Kidney (tissue), 14 donors: ENCODE measurements around the gene PPP1R14C. TPM values are rescaled to one million over a fixed set of nuclear protein-coding genes. Genes with fewer than 3 reads are reported as not detected.

Source experiments
- DNase-seq, 5 donors: peaks; one replicate each; pipeline ENCODE4 v3.0.0-alpha.2; 2013 to 2020
- FAIRE-seq: peaks from 2 replicates; lab custom pipeline; 2012; peaks lifted over from hg19 to GRCh38; lab: Jason Lieb, UNC
- H3K27ac ChIP-seq, 2 donors: one replicate each; pipeline ENCODE4 v1.7.0; 2013; ENCODE audit warnings: low read depth in 2 of 2, low read length in 2 of 2, inconsistent platforms in 1 of 2
- H3K27me3 ChIP-seq: one replicate; pipeline ENCODE4 v1.7.1; 2013; ENCODE audit warnings: low read length, inconsistent platforms; ENCODE audit not compliant: control insufficient read depth, insufficient read depth
- H3K36me3 ChIP-seq, 3 donors: one replicate each; pipeline versions ENCODE4 v1.7.0 to v1.7.1; 2013; ENCODE audit warnings: low read length in 3 of 3, control low read depth in 1 of 3, inconsistent platforms in 1 of 3; ENCODE audit not compliant: insufficient read depth in 3 of 3, control insufficient read depth in 2 of 3
- H3K4me1 ChIP-seq, 3 donors: one replicate each; pipeline versions ENCODE4 v1.7.0 to v1.7.1; 2013; ENCODE audit warnings: low read length in 3 of 3, inconsistent platforms in 1 of 3, low read depth in 1 of 3; ENCODE audit not compliant: control insufficient read depth in 2 of 3, insufficient read depth in 2 of 3
- H3K4me3 ChIP-seq, 3 donors: one replicate each; pipeline versions ENCODE4 v1.7.0 to v1.8.1; 2013; ENCODE audit warnings: low read length in 3 of 3, control low read depth in 1 of 3, inconsistent platforms in 1 of 3
- H3K9ac ChIP-seq, 3 donors: one replicate each; pipeline versions ENCODE4 v1.7.0 to v1.7.1; 2013; ENCODE audit warnings: low read length in 3 of 3, control low read depth in 1 of 3, inconsistent platforms in 1 of 3
- H3K9me3 ChIP-seq, 3 donors: one replicate each; pipeline versions ENCODE4 v1.7.0 to v1.7.1; 2013; ENCODE audit warnings: low read length in 3 of 3, control low read depth in 1 of 3, inconsistent platforms in 1 of 3; ENCODE audit not compliant: control insufficient read depth in 2 of 3, insufficient read depth in 1 of 3
- intact Hi-C: fragments of 100-400 bp; cut with DNase I; formaldehyde crosslinking; loops from one replicate; pipeline ENCODE4 v1.11.1; 2022
- polyA plus RNA-seq: library from polyadenylated mRNA; stranded (reverse); fragments of 350-450 nt; fragmentation: Illumina TruSeq; extraction: RNeasy Lipid Tissue Mini Kit (QIAGEN cat#74804); gene quantifications from one replicate; pipeline ENCODE4 v1.2.3, GENCODE V29; 2014; ENCODE audit warnings: low read depth, low replicate concordance; ENCODE audit not compliant: insufficient read depth
- total RNA-seq: library from RNA; stranded (reverse); fragmentation: NEBNext Ultra II Directional; extraction: Animal tissue kit (Norgen Biotek cat#: 25700); gene quantifications from one replicate; pipeline ENCODE4 v1.2.1, GENCODE V29; 2021
- TF ChIP-seq, protein P1 (sequence below): IDR thresholded peaks from 3 replicates; pipeline ENCODE4 v1.5.1; 2012; ENCODE audit warnings: mild to moderate bottlenecking, moderate library complexity, borderline replicate concordance; ENCODE audit not compliant: insufficient read depth; ENCODE audit errors: extremely low read depth
- donor health status: control.
- donor health status: control.
- donor health status: control.
- donor health status: control.
- donor health status: control.
- donor health status: DM: yes; HTN: yes; CAD: no.
- donor health status: Normal renal cell carcinoma (clear cell type).

PPP1R14C gene
- total and polyA plus RNA-seq, 2 donors from 2014 or later: 6.5 to 15.8 TPM

DNA sequence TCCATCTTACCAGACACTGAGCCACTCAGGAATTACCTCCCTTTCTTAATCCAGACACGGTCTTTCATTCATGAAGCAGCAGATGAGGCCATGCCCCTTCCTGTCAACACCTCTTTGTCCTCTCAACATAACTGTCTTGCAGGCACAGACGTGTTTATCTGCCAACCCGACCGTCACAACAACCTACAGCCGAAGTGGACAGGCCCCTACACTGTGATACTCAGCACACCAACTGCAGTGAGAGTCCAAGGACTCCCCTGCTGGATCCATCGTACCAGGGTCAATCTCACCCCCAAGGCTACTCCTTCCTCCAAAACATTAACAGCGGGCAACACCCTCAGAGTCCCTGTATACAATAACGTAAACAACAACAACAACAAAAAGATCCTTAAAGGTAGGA lies 43.3 kb upstream of the PPP1R14C start:
- DNase-seq (no peak), FAIRE-seq (no peak)
- Histone ChIP-seq H3K36me3 (no peaks in the 10 kb centered on the region), H3K9me3 (no peaks in the 10 kb centered on the region), H3K4me3 (no peak overlapping the region), H3K9ac (no peak overlapping the region), H3K27me3 (no peaks in the 10 kb centered on the region), H3K4me1 (no peaks in the 10 kb centered on the region), H3K27ac (no peak overlapping the region)
- TF ChIP-seq, protein P1, sequence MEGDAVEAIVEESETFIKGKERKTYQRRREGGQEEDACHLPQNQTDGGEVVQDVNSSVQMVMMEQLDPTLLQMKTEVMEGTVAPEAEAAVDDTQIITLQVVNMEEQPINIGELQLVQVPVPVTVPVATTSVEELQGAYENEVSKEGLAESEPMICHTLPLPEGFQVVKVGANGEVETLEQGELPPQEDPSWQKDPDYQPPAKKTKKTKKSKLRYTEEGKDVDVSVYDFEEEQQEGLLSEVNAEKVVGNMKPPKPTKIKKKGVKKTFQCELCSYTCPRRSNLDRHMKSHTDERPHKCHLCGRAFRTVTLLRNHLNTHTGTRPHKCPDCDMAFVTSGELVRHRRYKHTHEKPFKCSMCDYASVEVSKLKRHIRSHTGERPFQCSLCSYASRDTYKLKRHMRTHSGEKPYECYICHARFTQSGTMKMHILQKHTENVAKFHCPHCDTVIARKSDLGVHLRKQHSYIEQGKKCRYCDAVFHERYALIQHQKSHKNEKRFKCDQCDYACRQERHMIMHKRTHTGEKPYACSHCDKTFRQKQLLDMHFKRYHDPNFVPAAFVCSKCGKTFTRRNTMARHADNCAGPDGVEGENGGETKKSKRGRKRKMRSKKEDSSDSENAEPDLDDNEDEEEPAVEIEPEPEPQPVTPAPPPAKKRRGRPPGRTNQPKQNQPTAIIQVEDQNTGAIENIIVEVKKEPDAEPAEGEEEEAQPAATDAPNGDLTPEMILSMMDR: no peak
- intact Hi-C loops: no loop called here

DNA sequence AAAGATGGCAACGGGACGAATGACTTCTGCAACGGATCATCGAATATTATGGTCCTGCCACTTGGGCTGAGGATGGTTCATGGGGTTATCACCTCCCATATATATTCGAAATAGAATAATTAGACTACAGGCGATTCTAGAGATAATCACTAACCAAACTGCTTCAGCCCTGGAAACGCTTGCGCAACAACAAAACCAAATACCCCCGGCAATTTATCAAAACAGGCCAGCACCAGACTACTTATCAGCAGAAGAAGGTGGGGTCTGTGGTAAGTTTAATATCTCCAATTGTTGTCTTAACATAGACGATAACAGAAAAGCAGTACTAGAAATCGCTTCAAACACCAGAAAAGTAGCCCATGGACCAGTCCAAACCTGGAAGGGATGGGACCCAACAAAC lies 42.9 kb upstream of the PPP1R14C start:
- intact Hi-C loops: no loop called here
- H3K36me3 ChIP-seq: no peaks in the 10 kb centered on the region
- H3K9ac ChIP-seq: no peak overlapping the region

DNA sequence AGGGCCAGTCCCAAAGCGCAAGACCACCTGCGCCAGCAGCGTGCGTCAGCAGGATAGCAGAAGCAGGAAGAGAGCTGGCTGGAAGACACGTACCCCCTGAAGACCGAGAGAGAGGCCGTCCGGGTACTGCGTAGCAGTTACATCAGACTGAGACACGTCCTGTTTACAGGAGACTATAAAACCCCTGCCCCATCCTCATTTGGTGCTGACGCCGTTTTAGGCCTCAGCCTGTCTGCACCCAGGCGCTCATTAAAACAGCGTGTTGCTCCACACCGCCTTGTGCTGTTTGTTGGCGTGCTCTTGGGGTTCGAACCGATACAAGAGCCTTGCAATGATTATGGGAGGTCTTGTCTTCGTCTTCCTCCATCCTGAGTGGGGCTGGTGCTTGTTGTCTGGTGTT lies 42.1 kb upstream of the PPP1R14C start:
- Histone ChIP-seq H3K27me3 (no peaks in the 10 kb centered on the region), H3K9ac (no peak overlapping the region), H3K4me3 (no peak overlapping the region), H3K4me1 (no peaks in the 10 kb centered on the region), H3K27ac (no peak overlapping the region), H3K36me3 (no peaks in the 10 kb centered on the region), H3K9me3 (no peaks in the 10 kb centered on the region)
- FAIRE-seq: no peak
- TF ChIP-seq, protein P1: no peak
- no peak for DNase-seq
- intact Hi-C loops: no loop called here

More for the DNA sequence above, 42.9 kb upstream of the PPP1R14C start:
- FAIRE-seq (no peak), DNase-seq (no peak)
- H3K9me3 ChIP-seq: no peaks in the 10 kb centered on the region
- TF ChIP-seq, protein P1: no peak
- H3K27ac ChIP-seq: no peak overlapping the region
- no peaks in the 10 kb centered on the region for H3K27me3 ChIP-seq
- H3K4me3 ChIP-seq: no peak overlapping the region
- no peaks in the 10 kb centered on the region for H3K4me1 ChIP-seq

DNA sequence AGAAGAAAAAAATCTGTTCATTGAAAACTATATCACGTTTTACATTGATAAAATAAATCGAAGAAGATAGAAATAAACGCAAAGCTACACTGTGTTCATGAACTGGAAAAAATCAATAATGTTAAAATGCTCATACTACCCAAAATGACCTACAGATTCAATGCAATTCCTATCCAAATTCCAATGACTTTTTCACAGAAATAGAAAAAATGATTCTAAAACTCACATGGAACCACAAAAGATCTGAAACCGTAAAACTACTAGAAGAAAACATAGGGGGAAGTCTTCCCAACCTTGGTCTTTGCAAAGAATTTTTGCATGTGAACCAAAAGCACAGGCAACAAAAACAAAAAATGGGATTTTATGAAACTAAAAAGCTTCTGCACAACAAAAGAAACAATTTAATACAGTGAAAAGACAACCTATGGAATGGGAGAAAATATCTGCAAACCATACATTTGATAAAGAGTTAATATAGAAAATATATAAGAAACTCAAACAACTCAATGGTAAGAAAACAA lies 40.0 kb upstream of the PPP1R14C start:
- no peak for FAIRE-seq
- H3K9me3 ChIP-seq: no peaks in the 10 kb centered on the region
- H3K27me3 ChIP-seq: no peaks in the 10 kb centered on the region
- H3K27ac ChIP-seq: no peak overlapping the region
- intact Hi-C loops: no loop called here
- H3K36me3 ChIP-seq: no peaks in the 10 kb centered on the region
- TF ChIP-seq, protein P1: no peak
- DNase-seq: no peak
- H3K9ac ChIP-seq: no peak overlapping the region
- no peaks in the 10 kb centered on the region for H3K4me1 ChIP-seq
- no peak overlapping the region for H3K4me3 ChIP-seq
